Measurements from ENCODE around the gene PPP2CA. TPM values are rescaled to one million over a fixed set of nuclear protein-coding genes. Genes with fewer than 3 reads are reported as not detected.
A peak's percentile ranks its signal among the peaks of the same experiment; 100 is the strongest.

PPP2CA gene
- total RNA-seq, 1 donor from 2014 or later: 146 TPM

DNA sequence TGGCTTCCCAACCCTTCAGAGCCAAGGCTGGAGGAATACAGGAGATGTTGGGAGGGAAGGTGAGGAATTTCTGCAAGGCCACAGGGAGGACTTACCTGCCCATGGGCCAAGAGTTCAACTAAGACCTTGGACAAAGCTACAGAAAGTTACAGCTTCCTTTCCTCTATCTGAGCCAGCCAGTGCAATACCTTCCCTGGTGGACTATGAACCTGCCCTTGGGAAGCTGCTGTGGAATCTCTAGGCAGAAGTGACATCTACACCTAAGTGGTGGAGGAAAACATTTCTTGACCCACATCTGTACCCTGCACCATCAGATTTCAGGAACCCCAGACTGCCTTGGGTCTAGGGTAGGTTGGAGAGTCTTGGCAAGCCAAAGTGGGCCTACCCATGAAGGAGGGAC lies 42.4 kb downstream of the PPP2CA start:
- H3K4me1 Mint-ChIP-seq (ENCODE audit: unreplicated experiment): no peaks in the 10 kb centered on the region
- no peaks in the 10 kb centered on the region for H3K36me3 Mint-ChIP-seq (ENCODE audit: low read depth, unreplicated experiment)
- TF ChIP-seq, protein P1, sequence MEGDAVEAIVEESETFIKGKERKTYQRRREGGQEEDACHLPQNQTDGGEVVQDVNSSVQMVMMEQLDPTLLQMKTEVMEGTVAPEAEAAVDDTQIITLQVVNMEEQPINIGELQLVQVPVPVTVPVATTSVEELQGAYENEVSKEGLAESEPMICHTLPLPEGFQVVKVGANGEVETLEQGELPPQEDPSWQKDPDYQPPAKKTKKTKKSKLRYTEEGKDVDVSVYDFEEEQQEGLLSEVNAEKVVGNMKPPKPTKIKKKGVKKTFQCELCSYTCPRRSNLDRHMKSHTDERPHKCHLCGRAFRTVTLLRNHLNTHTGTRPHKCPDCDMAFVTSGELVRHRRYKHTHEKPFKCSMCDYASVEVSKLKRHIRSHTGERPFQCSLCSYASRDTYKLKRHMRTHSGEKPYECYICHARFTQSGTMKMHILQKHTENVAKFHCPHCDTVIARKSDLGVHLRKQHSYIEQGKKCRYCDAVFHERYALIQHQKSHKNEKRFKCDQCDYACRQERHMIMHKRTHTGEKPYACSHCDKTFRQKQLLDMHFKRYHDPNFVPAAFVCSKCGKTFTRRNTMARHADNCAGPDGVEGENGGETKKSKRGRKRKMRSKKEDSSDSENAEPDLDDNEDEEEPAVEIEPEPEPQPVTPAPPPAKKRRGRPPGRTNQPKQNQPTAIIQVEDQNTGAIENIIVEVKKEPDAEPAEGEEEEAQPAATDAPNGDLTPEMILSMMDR (IDR thresholded peaks at IDR 0.05; ENCODE audit: unreplicated experiment): no peak
- no peaks in the 10 kb centered on the region for H3K9me3 Mint-ChIP-seq (ENCODE audit: unreplicated experiment)
- H3K27me3 Mint-ChIP-seq (ENCODE audit: unreplicated experiment): peaks cover 4% of the 10 kb centered on the region
- no peak overlapping the region for H3K27ac Mint-ChIP-seq (ENCODE audit: unreplicated experiment)
- DNase-seq (ENCODE audit: low spot score): no peak
- no peak overlapping the region for H3K4me3 Mint-ChIP-seq (ENCODE audit: unreplicated experiment)

DNA sequence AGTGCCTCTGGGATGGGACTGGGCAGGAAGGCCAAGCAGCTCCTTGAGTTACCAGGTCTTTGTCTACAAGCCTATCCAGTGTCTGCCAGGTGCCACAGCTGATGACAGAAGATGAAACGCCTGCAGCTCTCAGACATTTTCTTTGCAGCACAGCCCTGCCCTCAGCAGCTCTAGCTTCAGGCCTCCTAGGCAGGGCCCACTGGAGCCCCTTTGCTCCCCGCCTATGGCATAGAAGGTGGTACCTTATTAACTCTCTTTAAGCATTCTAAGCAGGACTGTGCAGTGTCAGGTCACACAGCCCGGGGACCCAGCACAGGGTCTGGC lies 47.8 kb downstream of the PPP2CA start:
- Mint-ChIP-seq H3K9me3 (ENCODE audit: unreplicated experiment) (no peaks in the 10 kb centered on the region), H3K27ac (ENCODE audit: unreplicated experiment) (no peak overlapping the region), H3K27me3 (ENCODE audit: unreplicated experiment) (peaks cover 5% of the 10 kb centered on the region), H3K4me1 (ENCODE audit: unreplicated experiment) (peaks cover 8% of the 10 kb centered on the region), H3K4me3 (ENCODE audit: unreplicated experiment) (no peak overlapping the region), H3K36me3 (ENCODE audit: low read depth, unreplicated experiment) (no peaks in the 10 kb centered on the region)
- DNase-seq (ENCODE audit: low spot score): no peak
- TF ChIP-seq, protein P1 (IDR thresholded peaks at IDR 0.05; ENCODE audit: unreplicated experiment): no peak

DNA sequence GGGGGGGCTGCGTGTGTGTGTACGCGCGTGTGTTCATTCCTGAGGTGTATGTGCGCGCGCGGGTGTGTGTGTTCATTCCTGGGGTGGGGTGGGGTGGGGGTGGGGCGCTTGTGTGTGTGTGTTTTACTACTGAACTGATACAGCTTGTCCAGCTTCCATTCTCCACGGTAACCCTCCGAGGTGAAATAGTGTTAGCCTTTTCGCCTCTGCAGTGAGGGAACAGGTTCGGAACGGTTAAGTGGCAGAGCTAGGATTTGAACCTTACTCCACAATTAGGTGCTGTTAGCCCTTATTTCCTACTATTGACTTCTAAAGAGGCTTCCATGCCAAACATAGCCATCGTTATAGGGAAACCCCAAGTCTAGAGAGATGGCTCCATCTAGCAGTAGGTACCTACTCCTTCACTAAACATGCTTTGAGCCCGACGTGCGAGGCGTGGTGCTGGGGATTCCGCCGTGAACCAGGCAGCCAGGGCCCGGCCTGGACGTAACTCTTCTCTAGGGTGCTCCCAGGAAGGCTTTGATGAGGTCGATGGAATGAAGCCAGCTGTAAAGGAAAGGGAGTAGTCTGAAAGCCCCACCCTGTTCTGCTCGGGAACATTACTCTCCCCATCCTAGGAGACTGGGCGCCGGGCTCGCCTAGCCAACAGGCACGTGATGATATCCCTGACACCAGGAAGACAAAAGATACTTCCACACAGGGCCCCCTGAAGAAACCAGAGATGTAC lies 48.3 kb downstream of the PPP2CA start:
- no peaks in the 10 kb centered on the region for H3K9me3 Mint-ChIP-seq (ENCODE audit: unreplicated experiment)
- peaks cover 1% of the 10 kb centered on the region for H3K36me3 Mint-ChIP-seq (ENCODE audit: low read depth, unreplicated experiment)
- peaks cover 8% of the 10 kb centered on the region for H3K4me1 Mint-ChIP-seq (ENCODE audit: unreplicated experiment)
- TF ChIP-seq, protein P1 (IDR thresholded peaks at IDR 0.05; ENCODE audit: unreplicated experiment): no peak
- H3K27me3 Mint-ChIP-seq (ENCODE audit: unreplicated experiment): peaks cover 5% of the 10 kb centered on the region
- H3K4me3 Mint-ChIP-seq (ENCODE audit: unreplicated experiment): peak overlapping the region; percentile 95
- peak overlapping the region; percentile 99 for H3K27ac Mint-ChIP-seq (ENCODE audit: unreplicated experiment)
- DNase-seq (ENCODE audit: low spot score): peak; percentile 11

DNA sequence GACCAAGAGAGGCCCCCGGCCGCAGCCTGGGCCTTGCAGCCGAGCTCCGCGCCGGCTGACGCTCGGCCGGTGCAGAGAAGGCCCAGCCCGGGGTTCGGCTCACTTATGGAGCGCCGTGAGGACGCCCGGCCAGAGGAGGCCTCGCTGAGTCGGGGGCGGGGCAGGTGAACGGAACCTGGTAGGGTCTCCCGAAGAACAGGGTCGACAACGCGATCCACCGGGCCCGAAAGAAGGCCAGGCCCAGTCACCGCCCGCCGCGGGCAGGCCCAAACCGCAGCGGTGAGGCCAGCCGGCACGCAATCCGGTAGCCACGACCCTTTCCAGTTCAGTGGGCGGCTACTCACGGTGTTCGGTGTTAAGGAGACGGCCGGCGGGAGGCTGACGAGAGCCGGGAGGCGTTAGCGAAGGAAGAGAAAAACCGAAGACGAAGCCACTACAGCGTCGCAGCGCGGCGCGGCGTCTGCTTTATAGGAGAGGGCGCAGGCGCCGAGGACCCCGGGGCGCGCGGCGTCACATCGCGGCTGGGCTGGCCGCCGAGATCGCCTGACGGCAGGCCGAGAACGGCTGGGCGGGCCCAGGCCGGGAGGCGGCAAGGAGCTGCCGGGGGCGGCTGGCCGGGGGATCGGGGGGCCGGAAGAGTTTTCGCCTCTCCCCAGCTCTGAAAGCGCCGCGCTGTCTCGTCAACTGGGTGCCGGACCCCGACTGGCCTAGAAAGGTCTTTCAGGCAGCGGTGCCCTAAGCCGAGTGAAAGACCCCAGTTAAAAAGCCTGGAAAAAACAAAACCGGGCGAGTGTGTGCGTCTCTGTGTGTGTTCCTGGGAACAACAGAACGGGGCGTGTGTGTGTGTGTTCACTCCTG lies 49.1 kb downstream of the PPP2CA start, which contains the start of gene SKP1:
SKP1 (minus strand) TSS at position 440 of the 858 bp plus-strand sequence. CDS start 2,928 bp downstream, outside the sequence.
- Mint-ChIP-seq H3K27ac (ENCODE audit: unreplicated experiment) (peak within 1 kb of the TSS; percentile 99), H3K27me3 (ENCODE audit: unreplicated experiment) (peaks cover 5% of the 10 kb centered on the region), H3K36me3 (ENCODE audit: low read depth, unreplicated experiment) (peaks cover 7% of the 10 kb centered on the region), H3K4me3 (ENCODE audit: unreplicated experiment) (peak within 1 kb of the TSS; percentile 99), H3K9me3 (ENCODE audit: unreplicated experiment) (no peaks in the 10 kb centered on the region), H3K4me1 (ENCODE audit: unreplicated experiment) (peaks cover 8% of the 10 kb centered on the region)
- TF ChIP-seq, protein P1 (IDR thresholded peaks at IDR 0.05; ENCODE audit: unreplicated experiment): no peak
- DNase-seq (ENCODE audit: low spot score): peak; percentile 84
